Nephron (organoid): Measurements from ENCODE around the gene NPFFR2.
"Not testable (repeated sequence)": the region's sequence is repeated elsewhere in the genome, so short reads cannot be mapped to it uniquely, and the experiment has no call there.

ENCODE experiments used
- H3K27ac Mint-ChIP-seq, 3 experiments: 2 replicates each; pipeline ENCODE4 v1.8.0; 2020; ENCODE audit warnings: mixed read lengths in 3 of 3, mild to moderate bottlenecking in 2 of 3, moderate library complexity in 1 of 3
- H3K27me3 Mint-ChIP-seq: 2 replicates; pipeline ENCODE4 v1.8.0; 2021; ENCODE audit warnings: low read depth, mild to moderate bottlenecking, moderate library complexity, mixed read lengths
- H3K36me3 Mint-ChIP-seq: 2 replicates; pipeline ENCODE4 v1.8.0; 2020; ENCODE audit warnings: low read depth, mixed read lengths
- H3K4me1 Mint-ChIP-seq: 2 replicates; pipeline ENCODE4 v1.8.0; 2020; ENCODE audit warnings: mixed read lengths
- H3K4me3 Mint-ChIP-seq, 3 experiments: 2 replicates each; pipeline ENCODE4 v1.8.0; 2020; ENCODE audit warnings: mild to moderate bottlenecking in 3 of 3, mixed read lengths in 3 of 3, moderate library complexity in 2 of 3
- H3K9me3 Mint-ChIP-seq: 2 replicates; pipeline ENCODE4 v1.8.0; 2020; ENCODE audit warnings: mixed read lengths
- CTCF ChIP-seq, 3 experiments: fragments of 200-600 bp; sonication (generic); IDR thresholded peaks; one replicate each; pipeline ENCODE4 v1.5.0; 2021; ENCODE audit warnings: antibody characterized with exemption in 3 of 3; ENCODE audit not compliant: unreplicated experiment in 3 of 3

NPFFR2 gene

GRCh38 chr4:72067051-72067450 lies 35.3 kb downstream of the NPFFR2 start:
- H3K27ac Mint-ChIP-seq = no peak overlapping the region
- no peaks in the 10 kb centered on the region for H3K27me3 Mint-ChIP-seq
- no peak for TF ChIP-seq CTCF (IDR thresholded peaks at IDR 0.05; ENCODE audit: unreplicated experiment in 3 of 3)
- H3K4me1 Mint-ChIP-seq = no peaks in the 10 kb centered on the region
- no peaks in the 10 kb centered on the region for H3K36me3 Mint-ChIP-seq
- no peak overlapping the region for H3K4me3 Mint-ChIP-seq
- no peaks in the 10 kb centered on the region for H3K9me3 Mint-ChIP-seq

- Mint-ChIP-seq H3K36me3 (no peaks in the 10 kb centered on the region), H3K27me3 (no peaks in the 10 kb centered on the region), H3K4me3 (no peak overlapping the region), H3K4me1 (no peaks in the 10 kb centered on the region), H3K27ac (no peak overlapping the region), H3K9me3 (no peaks in the 10 kb centered on the region)
- no peak for TF ChIP-seq CTCF (IDR thresholded peaks at IDR 0.05; ENCODE audit: unreplicated experiment in 3 of 3)
Observed at GRCh38 chr4:72073816-72074215, 42.0 kb downstream of the NPFFR2 start.

- no peak for TF ChIP-seq CTCF (IDR thresholded peaks at IDR 0.05; ENCODE audit: unreplicated experiment in 3 of 3)
Observed at GRCh38 chr4:72076562-72076961, 44.8 kb downstream of the NPFFR2 start.

GRCh38 chr4:72077346-72077745 lies 45.5 kb downstream of the NPFFR2 start:
- no peak for TF ChIP-seq CTCF (IDR thresholded peaks at IDR 0.05; ENCODE audit: unreplicated experiment in 3 of 3)
- H3K9me3 Mint-ChIP-seq = no peaks in the 10 kb centered on the region
- no peak overlapping the region for H3K27ac Mint-ChIP-seq
- no peak overlapping the region for H3K4me3 Mint-ChIP-seq
- no peaks in the 10 kb centered on the region for H3K4me1 Mint-ChIP-seq
- H3K36me3 Mint-ChIP-seq = no peaks in the 10 kb centered on the region
- no peaks in the 10 kb centered on the region for H3K27me3 Mint-ChIP-seq

More at GRCh38 chr4:72076562-72076961, 44.8 kb downstream of the NPFFR2 start:
- Mint-ChIP-seq H3K9me3 (no peaks in the 10 kb centered on the region), H3K27me3 (no peaks in the 10 kb centered on the region), H3K4me1 (no peaks in the 10 kb centered on the region), H3K36me3 (no peaks in the 10 kb centered on the region), H3K27ac (no peak overlapping the region), H3K4me3 (no peak overlapping the region)

- H3K27me3 Mint-ChIP-seq = no peaks in the 10 kb centered on the region
- no peak overlapping the region for H3K27ac Mint-ChIP-seq
Observed at GRCh38 chr4:72084587-72085011, 52.8 kb downstream of the NPFFR2 start.

GRCh38 chr4:72090606-72091005 lies 58.8 kb downstream of the NPFFR2 start:
- not testable (repeated sequence) for H3K4me3 Mint-ChIP-seq, H3K9me3 Mint-ChIP-seq, H3K4me1 Mint-ChIP-seq, H3K27ac Mint-ChIP-seq, H3K36me3 Mint-ChIP-seq, H3K27me3 Mint-ChIP-seq

More at GRCh38 chr4:72084587-72085011, 52.8 kb downstream of the NPFFR2 start:
- no peak for TF ChIP-seq CTCF (IDR thresholded peaks at IDR 0.05; ENCODE audit: unreplicated experiment in 3 of 3)
- Mint-ChIP-seq H3K4me1 (no peaks in the 10 kb centered on the region), H3K9me3 (no peaks in the 10 kb centered on the region), H3K36me3 (no peaks in the 10 kb centered on the region), H3K4me3 (no peak overlapping the region)
